GM19193 (cell line): ENCODE measurements around the gene GRID2.

Experiments
- POLR2A ChIP-seq: IDR thresholded peaks from 4 replicates; pipeline ENCODE4 v1.6.1; 2011; ENCODE audit not compliant: insufficient read depth, insufficient read length; ENCODE audit errors: extremely low read depth

The GRID2 gene

GRCh38 chr4:92303621-92304027, at the start of gene GRID2:
GRID2 (plus strand) TSS chr4:92303966.
- no peak for TF ChIP-seq POLR2A

GRCh38 chr4:92253986-92254671, 49.6 kb upstream of the GRID2 start:
- no peak for TF ChIP-seq POLR2A

DNA sequence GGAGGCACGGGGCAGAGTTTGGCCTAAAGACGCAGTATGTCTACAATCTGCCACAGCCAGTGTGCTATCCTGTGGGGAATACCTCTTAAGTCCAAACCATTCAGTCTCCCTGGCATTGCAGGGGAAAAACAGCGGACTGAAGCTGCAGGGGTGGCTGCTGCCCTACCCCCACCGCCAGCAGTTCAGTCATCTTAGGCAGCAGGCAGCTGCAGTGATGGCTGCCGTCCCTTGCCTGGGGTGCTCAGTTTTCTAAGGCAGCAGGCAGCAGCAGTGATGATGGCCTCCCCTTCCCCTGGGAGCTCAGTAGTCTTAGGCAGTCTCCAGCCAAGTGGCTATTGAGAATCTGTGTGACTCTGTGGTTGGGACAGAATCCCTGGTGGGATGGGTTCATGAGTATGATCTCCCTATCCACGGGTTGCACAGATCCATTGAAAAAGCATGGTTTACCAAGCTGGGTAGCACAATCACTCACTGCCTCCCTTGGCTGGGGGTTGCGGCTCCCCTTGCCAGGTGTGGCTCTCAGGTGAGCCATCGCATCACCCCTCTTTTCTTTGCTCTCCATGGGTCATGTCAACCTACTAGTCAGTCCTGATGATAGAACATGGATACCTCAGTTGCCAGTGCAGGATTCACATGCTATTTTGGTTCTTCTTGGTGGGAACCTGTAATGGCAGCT, 48.9 kb upstream of the GRID2 start:
- TF ChIP-seq POLR2A: no peak

GRCh38 chr4:92255920-92256244, 47.9 kb upstream of the GRID2 start:
- TF ChIP-seq POLR2A: no peak

DNA sequence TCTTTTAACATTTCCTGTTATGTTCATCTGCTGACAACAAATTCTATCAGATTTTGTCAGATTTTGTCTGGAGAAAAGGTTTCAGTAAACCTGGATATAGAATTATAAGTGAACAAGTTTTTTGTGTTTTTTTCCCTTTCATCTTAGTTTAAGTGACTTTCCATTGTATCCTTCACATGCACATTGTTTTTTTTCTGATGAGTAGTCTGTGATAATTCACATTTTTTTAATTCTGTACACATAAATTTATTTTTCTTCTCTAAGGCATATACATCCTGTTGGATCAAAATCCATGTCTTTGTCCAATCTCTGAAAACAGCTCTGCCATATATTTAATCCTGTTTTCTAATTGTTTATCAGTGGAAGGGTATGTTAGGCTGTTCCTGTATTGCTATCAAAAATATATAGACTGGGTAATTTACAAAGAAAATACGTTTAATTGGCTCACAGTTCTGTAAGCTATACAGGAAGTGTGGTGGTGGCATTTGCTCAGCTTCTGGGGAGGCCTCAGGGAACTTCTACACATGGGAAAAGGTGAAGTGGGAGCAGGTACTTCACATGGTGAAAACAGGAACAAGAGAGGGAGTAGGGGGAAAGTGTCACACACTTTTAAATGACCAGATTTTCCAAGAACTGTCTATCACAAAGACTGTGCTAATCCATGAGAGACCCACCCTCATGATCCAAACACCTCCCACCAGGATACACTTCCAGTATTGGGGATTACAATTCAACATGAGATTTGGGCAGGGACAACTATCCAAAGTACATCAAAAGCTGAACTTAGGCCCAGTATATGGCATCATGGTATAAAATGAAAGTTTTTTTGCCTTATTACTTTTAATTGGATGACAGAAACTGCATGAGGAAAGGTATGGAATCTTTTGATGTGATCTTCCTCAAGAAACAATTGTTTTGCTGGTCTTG, 45.6 kb upstream of the GRID2 start:
- no peak for TF ChIP-seq POLR2A

DNA sequence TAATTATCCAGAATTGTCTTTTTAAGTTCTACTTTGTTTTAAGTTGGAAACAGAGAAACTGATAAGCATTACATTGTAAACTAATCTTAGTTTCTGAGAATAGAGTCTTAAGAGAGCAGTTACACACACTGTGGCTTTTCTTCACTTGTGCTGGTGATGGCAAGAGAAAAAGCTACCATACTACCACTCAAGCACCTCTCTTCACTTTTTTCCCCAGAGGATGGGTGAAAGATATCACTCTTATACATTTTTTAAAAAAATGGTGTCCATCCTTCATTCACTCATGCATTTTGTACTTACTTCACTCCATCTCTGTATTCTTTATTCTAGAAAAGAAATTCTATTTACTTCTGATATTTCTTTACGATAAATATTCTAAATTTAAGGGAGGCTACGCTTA, 42.5 kb upstream of the GRID2 start:
- TF ChIP-seq POLR2A: no peak

DNA sequence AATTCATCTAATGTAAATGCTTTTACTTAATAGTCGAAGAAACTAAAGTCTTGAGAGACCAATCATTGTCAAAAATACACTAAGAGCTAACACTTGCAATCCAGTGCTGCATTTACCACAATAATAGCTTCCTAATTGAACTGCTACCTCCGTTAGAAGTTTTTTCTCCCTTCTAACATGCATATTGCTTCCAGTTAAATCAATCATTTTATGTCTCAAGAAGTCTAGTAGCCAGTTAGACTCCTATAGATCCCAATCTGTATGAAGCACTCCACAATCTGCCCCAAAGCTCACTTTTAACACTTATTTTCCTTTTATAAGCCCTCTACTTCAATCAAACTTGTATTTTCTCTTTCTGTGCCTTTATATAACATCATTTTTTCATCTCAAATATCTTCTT, 41.4 kb upstream of the GRID2 start:
- no peak for TF ChIP-seq POLR2A

DNA sequence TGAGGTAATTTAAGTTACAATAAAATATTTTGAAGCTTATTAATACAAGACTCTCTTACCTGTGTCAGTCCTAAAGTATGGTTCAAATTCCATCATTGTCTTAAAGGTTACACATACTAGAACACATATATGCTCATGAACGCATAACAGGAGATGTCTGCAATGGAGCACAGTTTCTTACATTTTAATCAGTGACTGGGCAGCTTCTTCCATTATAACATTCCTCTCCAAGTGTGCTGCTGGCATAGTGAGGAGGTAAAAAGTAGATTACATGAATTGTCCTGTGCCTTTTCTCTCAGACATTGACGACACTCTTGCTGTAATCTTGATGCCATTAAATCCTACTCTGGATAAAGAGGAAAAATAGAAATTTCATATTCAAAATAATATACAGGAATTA, 40.8 kb upstream of the GRID2 start:
- no peak for TF ChIP-seq POLR2A

GRCh38 chr4:92263575-92263974, 40.2 kb upstream of the GRID2 start:
- no peak for TF ChIP-seq POLR2A

GRCh38 chr4:92264163-92264562, 39.6 kb upstream of the GRID2 start:
- TF ChIP-seq POLR2A: no peak

DNA sequence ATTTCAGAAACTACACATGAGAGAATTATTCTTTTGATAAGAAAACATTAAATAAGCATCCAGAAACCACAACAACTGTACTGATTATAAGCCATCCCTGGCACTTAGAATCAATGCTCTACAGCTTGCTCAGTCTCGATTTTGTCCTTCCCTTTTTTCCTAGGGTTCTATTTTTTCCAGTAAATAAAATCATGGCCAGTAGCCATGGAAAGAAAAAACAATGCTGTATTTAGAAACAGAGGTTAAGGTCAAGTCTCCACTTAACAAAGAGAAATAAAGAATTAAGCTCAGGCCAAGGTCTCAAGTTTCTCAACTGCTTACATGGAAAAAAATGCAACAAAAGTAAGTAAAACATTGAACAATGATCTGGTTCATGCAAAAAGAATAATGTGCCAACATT, 38.7 kb upstream of the GRID2 start:
- TF ChIP-seq POLR2A: no peak

- TF ChIP-seq POLR2A: no peak
Observed at GRCh38 chr4:92265798-92266197, 38.0 kb upstream of the GRID2 start.

GRCh38 chr4:92266521-92266920, 37.2 kb upstream of the GRID2 start:
- TF ChIP-seq POLR2A: no peak

DNA sequence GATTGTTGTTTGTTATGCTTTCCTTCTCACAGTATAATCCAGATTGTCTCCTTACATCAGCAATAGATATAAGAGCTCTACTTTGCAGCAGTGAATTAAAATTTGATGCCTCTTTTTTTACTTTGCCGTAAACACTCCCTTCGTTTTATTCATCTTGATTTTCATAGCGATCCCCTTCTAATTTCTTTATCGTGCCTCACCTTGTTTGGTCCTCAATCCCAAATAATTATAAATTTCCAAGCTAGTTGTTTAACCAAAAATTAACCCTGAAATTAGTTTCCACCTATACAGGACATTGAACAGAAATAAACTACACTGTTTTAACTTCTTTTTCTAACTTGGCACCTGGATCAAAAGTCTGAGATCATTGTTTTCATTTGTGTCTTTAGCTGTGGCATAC, 35.1 kb upstream of the GRID2 start:
- no peak for TF ChIP-seq POLR2A

DNA sequence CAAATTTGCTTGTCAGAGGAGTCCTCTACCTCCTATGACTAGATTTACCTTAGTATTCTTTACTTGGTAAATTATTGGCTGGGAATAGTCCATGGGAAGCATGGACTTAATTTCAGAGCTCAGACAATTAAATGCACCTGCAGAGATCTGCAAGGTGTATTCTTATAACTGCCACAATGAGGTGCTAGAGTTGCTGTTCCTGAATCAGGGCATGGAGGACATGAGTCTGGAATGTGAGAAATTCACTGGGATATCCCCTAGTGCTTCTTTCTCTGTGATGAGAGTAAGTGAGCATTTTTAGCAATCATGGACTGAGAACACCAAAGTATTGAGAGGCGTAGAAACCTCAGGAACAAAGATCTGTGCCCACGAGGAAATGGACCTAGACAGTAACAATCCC, 32.9 kb upstream of the GRID2 start:
- no peak for TF ChIP-seq POLR2A

DNA sequence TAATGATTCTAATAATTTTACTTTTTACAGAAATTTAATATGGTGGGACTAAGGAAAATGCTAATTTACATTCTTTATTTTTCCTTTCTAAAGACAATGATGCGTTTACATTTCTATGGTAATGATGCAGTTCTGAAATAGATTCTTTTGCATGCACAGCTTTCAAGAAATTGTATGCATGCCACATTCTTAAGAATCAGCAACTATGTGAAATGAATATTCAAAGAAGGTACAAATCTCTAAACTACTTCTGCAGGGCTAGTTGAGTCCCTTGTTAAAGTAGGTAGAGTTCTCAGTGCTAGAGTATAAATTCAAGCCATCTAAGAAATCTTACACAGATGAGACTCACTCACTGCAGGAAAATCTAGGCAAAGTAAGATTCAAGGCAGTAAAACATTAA, 24.5 kb upstream of the GRID2 start:
- no peak for TF ChIP-seq POLR2A
